NCI-H1436 (cell line): Measurements from ENCODE around the gene YPEL1.
"Not testable (repeated sequence)": the region's sequence is repeated elsewhere in the genome, so short reads cannot be mapped to it uniquely, and the experiment has no call there.

Source experiments
- DNase-seq: peaks from one replicate; lab custom pipeline; 2025; lab: John Stamatoyannopoulos, UW

YPEL1 gene

GRCh38 chr22:21698430-21699329 is 36.9 kb downstream of the YPEL1 start:
- no peak for DNase-seq

- DNase-seq, result no peak
Measured at GRCh38 chr22:21697880-21698279, 37.7 kb downstream of the YPEL1 start.

GRCh38 chr22:21697021-21697771 is 38.4 kb downstream of the YPEL1 start:
- no peak for DNase-seq

DNA sequence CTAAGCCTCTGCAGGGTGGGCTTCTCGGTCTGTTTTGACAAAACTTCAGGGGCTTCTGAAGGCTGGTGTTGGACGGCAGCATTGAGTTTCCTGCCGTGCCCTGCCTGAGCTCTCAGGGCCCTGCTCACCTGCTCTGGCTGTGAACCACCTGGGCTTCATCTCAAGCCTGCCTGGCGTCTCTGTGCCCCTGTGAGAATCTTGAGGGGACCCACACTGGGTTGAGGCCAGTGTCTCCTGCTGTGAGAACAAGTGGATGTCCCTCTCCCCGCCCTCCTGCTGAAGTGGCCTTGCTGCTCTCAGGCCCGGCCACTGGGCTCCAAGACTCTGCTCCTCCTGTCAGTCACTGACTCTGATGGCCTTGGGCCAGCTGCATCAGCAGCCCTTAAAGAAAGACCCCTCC is 39.5 kb downstream of the YPEL1 start:
- DNase-seq, result no peak

DNA sequence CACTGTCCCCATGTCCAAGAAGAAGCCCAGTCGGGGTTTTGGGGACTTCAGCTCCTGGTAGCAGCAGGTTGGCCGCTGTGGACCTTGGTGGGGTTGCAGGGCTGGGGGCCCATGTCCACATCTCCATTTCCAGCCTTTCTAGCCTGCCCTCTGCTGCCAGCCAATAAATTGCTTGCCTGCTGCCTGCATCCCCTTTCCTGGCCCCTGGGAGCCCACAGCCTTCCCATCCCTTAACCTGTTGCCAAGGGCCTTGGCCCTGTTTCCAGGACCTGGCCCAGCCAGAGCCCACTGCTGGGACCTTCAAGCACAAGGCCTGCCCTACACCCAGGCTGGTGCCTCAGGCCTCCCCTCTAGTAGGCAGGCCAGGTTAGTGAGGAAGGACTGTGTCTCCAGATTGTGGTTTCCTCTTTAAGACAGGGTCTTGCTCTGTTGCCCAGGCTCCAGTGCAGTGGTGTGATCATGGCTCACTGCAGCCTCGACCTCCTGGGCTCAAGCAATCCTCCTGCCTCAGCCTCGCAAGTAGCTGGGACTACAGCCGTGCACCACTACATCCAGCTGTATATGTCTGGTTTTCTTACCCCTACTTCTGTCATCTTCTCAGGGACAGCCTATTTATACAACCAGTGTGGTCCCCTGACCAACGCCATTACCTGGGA is 40.0 kb downstream of the YPEL1 start:
- no peak for DNase-seq

DNA sequence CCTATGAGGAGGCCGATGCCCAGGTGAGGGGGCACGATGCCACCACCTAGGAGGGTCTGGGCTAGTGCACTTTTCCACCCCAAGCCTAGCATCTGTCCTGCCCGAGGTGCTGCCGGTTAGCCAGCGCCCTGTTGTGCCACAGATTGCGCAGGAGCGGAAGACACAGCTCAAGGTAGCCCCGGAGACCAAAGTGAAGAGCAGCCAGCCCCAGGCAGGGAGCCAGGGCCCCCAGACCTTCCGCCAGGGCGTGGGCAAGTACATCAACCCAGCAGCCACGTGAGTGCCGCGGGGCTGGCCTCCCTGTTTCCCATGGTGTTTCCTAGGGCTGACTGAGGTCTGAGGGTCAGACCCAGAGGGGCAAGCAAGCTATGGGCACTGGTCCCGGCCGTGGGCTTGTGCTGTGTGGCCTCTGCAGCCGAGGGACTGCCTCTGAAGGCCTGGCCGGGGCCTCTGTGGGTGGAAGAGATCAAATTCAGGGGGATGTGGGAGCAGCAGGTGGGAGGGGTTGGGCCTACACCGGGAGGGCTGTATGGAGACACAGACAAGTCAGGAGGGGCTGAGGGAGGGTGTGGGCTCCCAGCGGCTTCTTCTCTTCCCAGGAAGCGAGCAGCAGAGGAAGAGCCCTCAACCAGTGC is 40.7 kb downstream of the YPEL1 start:
- DNase-seq, result no peak

- DNase-seq, result no peak
Measured at GRCh38 chr22:21694394-21694793, 41.2 kb downstream of the YPEL1 start.

GRCh38 chr22:21693999-21694341 is 41.6 kb downstream of the YPEL1 start:
- no peak for DNase-seq

- no peak for DNase-seq
Measured at GRCh38 chr22:21693333-21693998, 42.1 kb downstream of the YPEL1 start.

- not testable (repeated sequence) for DNase-seq
Measured at GRCh38 chr22:21692856-21693255, 42.7 kb downstream of the YPEL1 start.

DNA sequence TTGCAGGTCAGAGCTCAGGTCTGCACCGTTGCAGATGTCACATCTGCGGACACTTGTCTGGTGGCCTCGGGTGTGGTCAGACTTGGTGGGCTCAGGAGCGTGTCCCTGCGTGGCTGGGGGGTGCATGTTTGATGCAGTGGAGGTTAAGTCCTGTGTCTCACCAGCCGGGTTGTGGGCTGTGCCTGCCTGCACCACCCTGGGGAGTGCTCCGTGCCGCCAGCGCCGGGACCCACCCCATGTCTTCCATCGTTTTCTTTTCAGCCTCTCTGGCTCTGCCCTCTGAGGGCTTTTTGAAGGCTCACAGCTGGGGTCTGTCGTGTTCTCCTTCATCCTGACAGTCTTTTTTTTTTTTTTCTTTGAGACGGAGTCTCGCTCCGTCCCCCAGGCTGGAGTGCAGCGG is 43.8 kb downstream of the YPEL1 start:
- no peak for DNase-seq

DNA sequence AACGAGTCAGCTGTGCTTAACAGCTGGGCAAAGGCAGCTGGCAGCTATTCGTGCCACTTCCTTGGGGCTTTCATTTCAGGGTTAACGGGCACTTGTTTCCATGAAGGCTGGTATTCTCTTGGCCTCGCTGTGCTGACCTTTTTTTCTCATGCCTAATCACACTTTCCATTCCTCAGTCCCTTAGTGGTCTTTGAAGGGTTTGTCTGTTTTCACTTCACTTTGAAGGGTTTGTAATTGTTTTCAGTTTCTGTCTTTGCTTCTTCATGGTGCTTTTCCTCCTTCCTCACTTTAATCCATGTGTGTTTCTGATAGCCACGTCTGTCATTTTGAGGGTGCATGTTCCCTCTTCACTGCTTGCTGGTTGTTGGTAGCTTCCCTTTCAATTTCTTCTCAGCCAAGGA is 45.2 kb downstream of the YPEL1 start:
- DNase-seq, result no peak

GRCh38 chr22:21688706-21689381 is 46.8 kb downstream of the YPEL1 start:
- DNase-seq, result no peak

- DNase-seq, result no peak
Measured at GRCh38 chr22:21688341-21688705, 47.3 kb downstream of the YPEL1 start.

GRCh38 chr22:21687685-21688259 is 47.8 kb downstream of the YPEL1 start:
- DNase-seq, result no peak

DNA sequence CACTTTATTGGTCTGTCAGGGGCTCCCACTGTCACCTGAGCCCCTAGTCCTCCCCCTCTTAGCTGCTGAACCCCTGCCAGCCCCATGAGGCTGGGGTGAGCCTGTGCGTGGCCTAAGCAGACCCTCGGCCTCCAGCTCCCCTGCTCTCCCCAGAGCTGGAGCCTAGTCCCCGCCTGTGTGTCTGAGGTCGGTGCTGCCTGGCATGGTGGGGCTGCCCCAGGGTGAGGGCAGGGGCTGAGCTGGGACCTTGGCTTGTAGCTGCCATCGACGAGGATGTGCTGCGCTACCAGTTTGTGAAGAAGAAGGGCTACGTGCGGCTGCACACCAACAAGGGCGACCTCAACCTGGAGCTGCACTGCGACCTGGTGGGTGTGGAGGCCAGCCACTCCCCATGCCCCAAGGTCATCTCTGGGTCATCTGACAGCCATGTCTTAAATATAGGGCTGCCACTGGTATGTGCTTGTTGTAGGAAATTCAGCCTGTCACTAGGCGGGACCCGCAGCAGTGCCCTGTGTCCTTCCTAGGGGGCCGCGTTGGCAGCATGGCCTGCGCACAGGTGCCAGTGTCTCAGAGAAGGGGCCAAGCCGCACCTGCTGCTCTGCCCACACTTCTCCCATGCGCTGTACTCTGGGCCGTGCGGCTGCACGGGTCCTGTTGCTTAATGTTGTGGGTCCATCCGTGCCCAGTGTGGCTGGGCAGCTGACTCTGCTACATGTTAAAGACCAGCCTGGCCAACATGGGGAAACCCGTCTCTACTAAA is 48.8 kb downstream of the YPEL1 start:
- DNase-seq, result no peak

- no peak for DNase-seq
Measured at GRCh38 chr22:21686193-21686608, 49.4 kb downstream of the YPEL1 start.

DNA sequence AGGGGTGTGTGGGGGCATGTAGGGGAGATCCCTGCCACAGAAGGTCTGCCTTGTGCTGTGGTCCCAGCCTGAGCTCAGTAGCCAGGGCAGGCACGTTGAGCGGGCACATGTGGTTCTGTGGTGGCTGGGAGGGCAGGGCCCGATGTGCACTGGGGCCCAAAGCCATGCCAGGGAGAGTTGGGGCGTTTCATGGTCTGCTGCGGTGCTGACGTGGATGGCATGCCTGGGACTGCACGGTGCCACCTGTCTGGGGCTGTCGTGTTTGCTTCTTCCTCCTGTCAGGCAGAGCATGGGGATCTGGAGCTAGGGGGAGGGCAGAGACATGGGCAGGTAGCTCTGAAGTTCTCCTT is 50.5 kb downstream of the YPEL1 start:
- no peak for DNase-seq

DNA sequence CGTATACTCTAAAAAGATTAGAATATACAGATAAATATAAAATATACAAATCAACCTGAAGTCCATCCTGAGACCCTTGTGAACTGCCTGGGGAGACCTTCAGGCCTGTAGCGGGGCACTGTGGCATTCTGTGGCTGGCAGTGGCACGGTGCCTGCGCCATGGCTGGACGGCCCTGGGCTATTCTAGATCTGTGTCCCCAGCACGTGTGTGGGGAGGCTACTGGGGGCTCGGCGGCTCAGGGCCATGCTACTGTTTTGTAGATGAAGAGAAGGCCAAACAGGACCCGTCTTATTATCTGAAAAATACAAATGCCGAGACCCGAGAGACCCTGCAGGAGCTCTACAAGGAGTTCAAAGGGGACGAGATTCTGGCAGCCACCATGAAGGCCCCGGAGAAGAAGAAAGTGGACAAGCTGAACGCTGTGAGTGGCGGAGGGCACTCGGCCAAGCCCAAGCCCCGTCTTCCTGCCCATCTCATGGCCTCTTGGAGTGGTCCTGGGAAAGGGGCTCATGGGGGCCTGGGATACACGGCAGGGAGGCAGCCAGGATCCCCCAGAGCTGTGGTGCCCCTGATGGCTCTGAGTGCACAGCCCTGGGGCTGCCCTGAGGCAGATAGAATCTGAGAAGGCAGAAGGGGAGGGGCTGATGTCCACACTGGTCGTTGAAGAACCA is 51.0 kb downstream of the YPEL1 start:
- DNase-seq, result no peak

DNA sequence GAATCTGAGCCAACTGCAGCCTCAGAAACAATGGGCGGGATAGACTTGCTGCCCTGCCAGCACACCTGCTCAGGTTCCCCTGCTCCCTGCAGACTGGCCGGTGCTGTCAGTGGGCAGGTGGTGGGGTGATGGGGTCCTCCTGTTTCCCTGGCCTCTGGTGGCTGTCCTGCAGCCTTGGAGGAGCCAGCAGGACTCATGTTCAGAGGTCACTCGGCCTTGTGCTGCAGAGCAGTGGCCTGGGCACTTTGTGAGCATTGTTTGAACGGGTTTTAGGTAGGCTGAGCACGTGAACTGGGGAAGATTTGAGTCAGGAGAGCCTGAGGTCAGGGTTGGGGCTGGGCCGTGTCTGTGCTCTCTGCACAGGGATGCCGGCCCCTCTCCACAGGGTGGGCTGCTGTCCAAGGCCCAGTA is 52.2 kb downstream of the YPEL1 start:
- no peak for DNase-seq
